Vagina (tissue), 2 donors: Measurements from ENCODE around the gene KRTAP5-5.
A peak's percentile ranks its signal among the peaks of the same experiment; 100 is the strongest.

Source experiments
- POLR2A ChIP-seq, 2 donors: fragments of 450-650 bp; IDR thresholded peaks; one replicate each; pipeline ENCODE4 v1.6.1; 2017; ENCODE audit warnings: antibody characterized with exemption in 2 of 2, mild to moderate bottlenecking in 2 of 2, moderate library complexity in 2 of 2
- TF ChIP-seq, protein P1 (sequence below), 3 experiments: fragments of 450-650 bp in 2 of 3; fragments of 200-600 bp in 1 of 3; sonication (generic) in 1 of 3; IDR thresholded peaks; one replicate each; pipeline ENCODE4 v1.5.1; 2017 to 2019; ENCODE audit warnings: antibody characterized with exemption in 3 of 3, mild to moderate bottlenecking in 2 of 3, moderate library complexity in 2 of 3

DNA sequence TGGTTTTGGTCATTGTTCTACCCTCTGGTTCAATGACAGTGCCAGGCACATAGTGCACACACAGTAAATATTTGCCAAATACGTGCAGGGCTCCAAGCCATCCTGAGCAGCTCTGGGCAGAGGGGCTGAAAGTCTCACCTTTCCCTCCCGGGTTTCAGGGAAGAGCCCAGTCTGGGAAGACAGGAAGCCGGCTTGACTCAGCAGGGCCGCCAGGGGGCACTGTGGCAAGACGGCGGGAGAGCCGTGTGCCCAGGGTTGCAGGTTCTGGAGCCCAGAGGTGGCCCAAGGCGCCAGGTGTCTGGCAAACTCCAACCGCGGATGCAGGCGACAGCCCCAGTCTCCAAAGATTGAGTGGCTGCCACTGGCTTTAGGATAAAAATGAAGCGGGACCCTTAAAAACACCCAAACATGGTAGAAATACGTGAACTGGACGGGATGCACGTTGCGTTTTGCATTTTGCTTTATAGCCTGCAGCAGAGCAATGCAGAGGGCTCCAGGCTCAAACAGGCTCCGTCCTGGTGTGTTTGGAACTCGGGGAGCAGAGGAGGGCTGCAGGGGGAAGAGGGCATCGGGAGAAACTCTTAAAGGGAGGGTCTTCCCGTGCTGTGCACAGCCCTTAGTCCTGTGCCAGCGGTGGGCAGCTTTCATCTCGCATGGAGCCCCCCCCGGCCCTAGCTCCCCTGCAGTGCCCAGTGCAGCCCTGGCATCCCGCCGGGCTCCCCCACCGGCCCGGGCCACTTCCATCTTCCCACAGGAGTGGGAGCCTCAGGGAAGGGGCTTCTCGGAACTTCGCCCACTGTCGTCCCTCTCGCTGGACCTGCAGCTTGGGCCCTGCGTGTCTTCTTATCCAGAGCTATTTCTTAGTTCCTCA lies 10.7 kb downstream of the KRTAP5-5 start:
- TF ChIP-seq, protein P1, sequence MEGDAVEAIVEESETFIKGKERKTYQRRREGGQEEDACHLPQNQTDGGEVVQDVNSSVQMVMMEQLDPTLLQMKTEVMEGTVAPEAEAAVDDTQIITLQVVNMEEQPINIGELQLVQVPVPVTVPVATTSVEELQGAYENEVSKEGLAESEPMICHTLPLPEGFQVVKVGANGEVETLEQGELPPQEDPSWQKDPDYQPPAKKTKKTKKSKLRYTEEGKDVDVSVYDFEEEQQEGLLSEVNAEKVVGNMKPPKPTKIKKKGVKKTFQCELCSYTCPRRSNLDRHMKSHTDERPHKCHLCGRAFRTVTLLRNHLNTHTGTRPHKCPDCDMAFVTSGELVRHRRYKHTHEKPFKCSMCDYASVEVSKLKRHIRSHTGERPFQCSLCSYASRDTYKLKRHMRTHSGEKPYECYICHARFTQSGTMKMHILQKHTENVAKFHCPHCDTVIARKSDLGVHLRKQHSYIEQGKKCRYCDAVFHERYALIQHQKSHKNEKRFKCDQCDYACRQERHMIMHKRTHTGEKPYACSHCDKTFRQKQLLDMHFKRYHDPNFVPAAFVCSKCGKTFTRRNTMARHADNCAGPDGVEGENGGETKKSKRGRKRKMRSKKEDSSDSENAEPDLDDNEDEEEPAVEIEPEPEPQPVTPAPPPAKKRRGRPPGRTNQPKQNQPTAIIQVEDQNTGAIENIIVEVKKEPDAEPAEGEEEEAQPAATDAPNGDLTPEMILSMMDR (IDR thresholded peaks at IDR 0.05), result peak in 2 of 3 experiments; percentile 28 to 42
- TF ChIP-seq POLR2A (IDR thresholded peaks at IDR 0.05), result no peak
